ENCODE measurements around the gene BCAS1. TPM values are rescaled to one million over a fixed set of nuclear protein-coding genes. Genes with fewer than 3 reads are reported as not detected.
"Not testable (repeated sequence)": the region's sequence is repeated elsewhere in the genome, so short reads cannot be mapped to it uniquely, and the experiment has no call there.

The BCAS1 gene
- total RNA-seq, 3 donors from 2014 or later, result 39.4 to 191 (median 101) TPM

DNA sequence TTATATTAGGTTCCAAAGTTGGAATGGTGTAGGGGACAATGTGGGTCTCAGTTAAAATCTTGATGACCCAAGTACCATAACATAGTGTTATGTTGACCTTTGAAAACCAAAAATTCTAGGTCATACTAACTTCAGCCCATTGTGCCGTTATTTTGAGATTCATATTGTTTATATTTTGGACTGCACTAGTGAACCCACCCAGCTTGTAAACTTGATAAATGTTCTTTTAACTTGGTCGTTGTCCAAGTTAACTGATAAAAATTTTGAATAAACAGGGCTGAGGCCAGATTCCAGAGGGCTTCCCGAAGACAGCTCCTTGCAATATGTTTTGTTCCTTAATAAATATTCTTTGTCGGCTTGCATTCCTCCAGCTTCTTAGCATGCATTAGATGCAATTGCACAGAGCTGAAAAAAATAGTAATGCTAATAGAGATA is 90.3 kb downstream of the BCAS1 start:
- Histone ChIP-seq H3K9me3 (no peaks in the 10 kb centered on the region), H3K4me3 (no peak overlapping the region), H3K36me3 (ENCODE audit: low read depth) (no peaks in the 10 kb centered on the region), H3K4me1 (ENCODE audit: low read depth) (no peaks in the 10 kb centered on the region)
- TF ChIP-seq, protein P1, sequence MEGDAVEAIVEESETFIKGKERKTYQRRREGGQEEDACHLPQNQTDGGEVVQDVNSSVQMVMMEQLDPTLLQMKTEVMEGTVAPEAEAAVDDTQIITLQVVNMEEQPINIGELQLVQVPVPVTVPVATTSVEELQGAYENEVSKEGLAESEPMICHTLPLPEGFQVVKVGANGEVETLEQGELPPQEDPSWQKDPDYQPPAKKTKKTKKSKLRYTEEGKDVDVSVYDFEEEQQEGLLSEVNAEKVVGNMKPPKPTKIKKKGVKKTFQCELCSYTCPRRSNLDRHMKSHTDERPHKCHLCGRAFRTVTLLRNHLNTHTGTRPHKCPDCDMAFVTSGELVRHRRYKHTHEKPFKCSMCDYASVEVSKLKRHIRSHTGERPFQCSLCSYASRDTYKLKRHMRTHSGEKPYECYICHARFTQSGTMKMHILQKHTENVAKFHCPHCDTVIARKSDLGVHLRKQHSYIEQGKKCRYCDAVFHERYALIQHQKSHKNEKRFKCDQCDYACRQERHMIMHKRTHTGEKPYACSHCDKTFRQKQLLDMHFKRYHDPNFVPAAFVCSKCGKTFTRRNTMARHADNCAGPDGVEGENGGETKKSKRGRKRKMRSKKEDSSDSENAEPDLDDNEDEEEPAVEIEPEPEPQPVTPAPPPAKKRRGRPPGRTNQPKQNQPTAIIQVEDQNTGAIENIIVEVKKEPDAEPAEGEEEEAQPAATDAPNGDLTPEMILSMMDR (IDR thresholded peaks at IDR 0.05), result no peak
- intact Hi-C loops (cut with DNase I, micrococcal nuclease), result no loop called here
- ATAC-seq, result no peak
- DNase-seq, result no peak

DNA sequence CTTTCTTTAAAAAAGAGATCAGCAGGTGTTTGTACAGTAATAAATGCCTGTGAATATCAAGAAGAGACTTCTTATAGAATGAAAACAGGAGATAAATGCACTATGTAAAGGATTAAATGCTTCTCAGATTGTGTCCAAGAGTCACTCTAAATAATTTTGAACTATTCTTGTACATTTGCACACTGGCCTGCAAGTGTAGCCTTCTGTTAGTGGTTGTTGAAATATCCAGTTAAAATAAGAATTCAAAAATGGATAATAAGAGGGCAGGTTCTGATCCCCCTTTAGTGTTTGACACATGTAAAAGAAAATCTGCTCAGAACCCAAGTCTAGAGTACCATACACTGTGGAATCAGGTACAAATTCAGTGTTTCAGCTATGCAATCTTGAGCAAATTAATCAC is 91.9 kb downstream of the BCAS1 start:
- TF ChIP-seq, protein P1 (IDR thresholded peaks at IDR 0.05), result no peak
- peaks cover 3% of the 10 kb centered on the region for H3K9me3 ChIP-seq
- no peaks in the 10 kb centered on the region for H3K36me3 ChIP-seq (ENCODE audit: low read depth)
- H3K4me1 ChIP-seq (ENCODE audit: low read depth), result no peaks in the 10 kb centered on the region
- no peak overlapping the region for H3K4me3 ChIP-seq
- ATAC-seq (no peak), DNase-seq (no peak)
- intact Hi-C loops (cut with DNase I, micrococcal nuclease), result no loop called here

DNA sequence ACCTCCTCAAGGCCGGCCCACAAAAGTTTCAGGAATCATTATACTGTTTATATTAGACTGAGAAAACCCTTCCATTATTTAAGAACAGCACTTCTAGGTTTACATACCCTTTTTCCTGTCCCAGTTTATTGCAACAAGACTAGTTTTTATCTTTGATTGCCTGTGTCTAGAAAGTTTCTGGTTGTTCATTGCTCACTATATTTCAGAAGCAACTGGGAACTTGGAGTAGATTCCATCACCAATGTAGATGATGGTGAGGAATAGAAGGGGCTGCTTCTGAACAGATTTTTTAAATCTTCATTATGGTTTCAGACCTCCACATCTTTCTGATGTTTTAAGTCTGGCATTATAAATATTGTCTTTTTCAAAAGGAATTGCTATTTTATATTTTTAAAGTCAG is 93.0 kb downstream of the BCAS1 start:
- no peak for ATAC-seq
- peaks cover 3% of the 10 kb centered on the region for H3K9me3 ChIP-seq

DNA sequence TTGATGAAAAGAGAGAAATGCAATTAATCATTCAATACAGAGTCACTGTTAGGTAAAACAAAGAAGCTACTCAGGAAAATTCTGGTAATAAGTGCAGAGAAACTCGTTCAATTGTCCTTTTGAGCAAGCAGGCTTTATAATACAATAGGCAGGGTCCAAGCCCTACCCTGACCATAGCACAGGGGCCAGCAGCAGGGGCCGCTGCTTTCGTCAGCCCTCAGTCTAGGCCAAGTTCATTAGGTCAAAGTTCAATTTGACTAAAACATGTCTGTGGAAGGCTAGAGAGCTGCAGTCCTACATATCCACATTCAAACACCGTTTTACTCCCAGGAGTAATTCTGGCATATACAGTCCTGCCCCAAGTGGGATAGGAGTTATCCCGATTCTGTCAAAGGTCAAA is 94.6 kb downstream of the BCAS1 start:
- Histone ChIP-seq H3K9me3 (peaks cover 3% of the 10 kb centered on the region), H3K36me3 (ENCODE audit: low read depth) (no peaks in the 10 kb centered on the region), H3K4me1 (ENCODE audit: low read depth) (no peaks in the 10 kb centered on the region), H3K4me3 (no peak overlapping the region)
- TF ChIP-seq, protein P1 (IDR thresholded peaks at IDR 0.05), result no peak
- ATAC-seq, result no peak
- DNase-seq, result no peak
- intact Hi-C loops (cut with DNase I, micrococcal nuclease), result no loop called here

More for the DNA sequence above, 93.0 kb downstream of the BCAS1 start:
- H3K4me1 ChIP-seq (ENCODE audit: low read depth), result no peaks in the 10 kb centered on the region
- no peaks in the 10 kb centered on the region for H3K36me3 ChIP-seq (ENCODE audit: low read depth)
- no peak overlapping the region for H3K4me3 ChIP-seq
- TF ChIP-seq, protein P1 (IDR thresholded peaks at IDR 0.05), result no peak
- no peak for DNase-seq
- intact Hi-C loops (cut with DNase I, micrococcal nuclease), result no loop called here

DNA sequence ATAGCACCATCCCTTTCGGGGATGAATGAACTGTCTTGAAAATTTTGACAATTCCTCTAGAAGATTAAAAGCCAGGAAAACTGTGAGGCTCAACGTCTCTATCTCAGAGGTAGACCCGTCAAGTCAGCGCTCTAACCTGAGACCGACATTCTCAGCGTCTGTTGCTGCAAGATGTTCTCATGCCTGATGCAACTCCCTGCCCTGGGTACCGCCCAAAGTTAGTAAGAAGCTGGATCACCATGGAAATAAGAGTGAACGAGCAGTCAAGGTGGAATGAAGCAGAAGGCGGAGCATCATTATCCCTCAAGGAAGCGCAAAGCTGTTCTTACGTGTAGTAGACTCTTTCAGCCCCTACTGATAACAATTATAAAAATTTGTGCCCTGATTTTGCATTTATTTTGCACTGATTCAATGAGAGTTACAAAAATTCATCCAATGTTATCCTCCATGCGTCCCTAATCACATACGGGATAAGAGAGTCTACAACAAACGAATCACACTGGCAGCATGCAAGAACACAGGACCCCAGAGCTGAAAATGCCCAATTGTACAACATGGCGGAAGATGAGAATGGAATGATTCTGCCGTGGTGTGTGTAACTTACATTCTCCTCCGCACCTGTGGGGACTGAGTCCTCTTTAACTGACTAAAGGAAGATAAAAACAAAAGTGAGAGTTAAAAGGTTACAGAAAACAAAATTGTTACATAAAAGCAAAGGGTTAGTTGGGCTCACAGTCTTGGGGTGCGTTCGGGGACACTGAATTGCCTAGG is 95.4 kb downstream of the BCAS1 start:
- Histone ChIP-seq H3K4me3 (no peak overlapping the region), H3K4me1 (ENCODE audit: low read depth) (no peaks in the 10 kb centered on the region), H3K36me3 (ENCODE audit: low read depth) (no peaks in the 10 kb centered on the region), H3K9me3 (peaks cover 3% of the 10 kb centered on the region)
- intact Hi-C loops (cut with DNase I, micrococcal nuclease), result no loop called here
- ATAC-seq (no peak), DNase-seq (no peak)
- TF ChIP-seq, protein P1 (IDR thresholded peaks at IDR 0.05), result no peak

DNA sequence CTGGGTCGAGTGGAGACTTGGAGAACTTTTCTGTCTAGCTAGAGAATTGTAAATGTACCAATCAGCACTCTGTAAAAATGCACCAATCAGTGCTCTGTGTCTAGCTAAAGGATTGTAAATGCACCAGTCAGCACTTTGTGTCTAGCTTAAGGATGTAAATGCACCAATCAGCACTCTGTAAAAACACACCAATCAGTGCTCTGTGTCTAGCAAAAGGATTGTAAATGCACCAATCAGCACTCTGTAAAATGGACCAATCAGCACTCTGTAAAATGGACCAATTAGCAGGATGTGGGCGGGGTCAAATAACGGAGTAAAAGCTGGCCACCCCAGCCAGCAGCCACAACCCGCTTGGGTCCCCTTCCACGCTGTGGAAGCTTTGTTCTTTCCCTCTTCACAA is 96.5 kb downstream of the BCAS1 start:
- ATAC-seq; DNase-seq; H3K4me3 ChIP-seq; intact Hi-C loops (cut with DNase I, micrococcal nuclease); H3K36me3 ChIP-seq (ENCODE audit: low read depth); H3K9me3 ChIP-seq; H3K4me1 ChIP-seq (ENCODE audit: low read depth): not testable (repeated sequence)
